Spleen (tissue), 7 donors: ENCODE data around the gene RIC8B.

ENCODE experiments used
- POLR2A ChIP-seq, 3 donors: fragments of 450-650 bp; IDR thresholded peaks; one replicate each; pipeline ENCODE4 v1.5.1; 2017; ENCODE audit warnings: antibody characterized with exemption in 3 of 3, mild to moderate bottlenecking in 1 of 3
- TF ChIP-seq, protein P1 (sequence below), 11 experiments: fragments of 200-600 bp in 7 of 11; fragments of 450-650 bp in 4 of 11; sonication (generic) in 4 of 11; IDR thresholded peaks in 8 of 11; conservative IDR thresholded peaks in 3 of 11; 1 replicate in 7 of 11; 2 replicates in 4 of 11; pipeline versions ENCODE4 v1.4.0 to v1.8.0; 2016 to 2021; ENCODE audit warnings: antibody characterized with exemption in 11 of 11, inconsistent platforms in 4 of 11, mild to moderate bottlenecking in 1 of 11
- donor health status: DM: no; HTN: no; CAD: no; lungs with moderate emphysema.
- donor health status: DM: no; HTN: no; CAD: no.
- donor health status: DM: no; HTN: no; CAD: no.

DNA sequence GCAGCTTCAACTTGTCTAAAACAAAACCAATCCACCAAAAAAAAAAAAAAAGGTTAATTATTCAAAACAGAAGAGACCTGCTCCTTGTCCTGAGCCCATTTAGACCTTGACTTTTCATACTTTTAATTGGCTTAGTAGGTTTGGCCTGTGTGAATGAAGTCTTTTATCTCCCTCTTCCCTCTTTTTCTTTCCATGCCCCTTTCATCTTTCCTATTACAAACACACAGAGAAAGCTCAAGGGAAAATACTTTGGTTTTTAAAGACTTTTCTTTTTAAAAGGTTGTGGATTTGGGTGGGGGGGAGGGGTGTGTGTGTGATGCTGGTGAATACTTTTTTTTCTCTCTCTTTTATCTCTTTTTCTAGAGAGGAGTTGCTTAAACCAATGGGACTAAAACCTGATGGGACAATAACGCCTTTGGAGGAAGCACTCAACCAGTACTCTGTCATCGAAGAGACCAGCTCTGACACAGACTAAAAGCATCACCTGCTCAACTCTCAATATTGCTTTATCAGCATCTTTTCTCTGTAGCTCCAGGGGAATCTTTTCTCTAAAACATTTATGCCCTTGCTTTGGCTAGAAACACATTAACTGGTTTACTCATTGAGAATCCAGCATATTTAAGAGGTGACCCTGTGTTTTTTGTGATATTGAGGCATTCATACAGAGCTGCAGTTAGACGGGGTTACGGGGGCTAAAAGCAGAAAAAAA, 111.2 kb downstream of the RIC8B start:
- TF ChIP-seq POLR2A (IDR thresholded peaks at IDR 0.05), result no peak
- TF ChIP-seq, protein P1, sequence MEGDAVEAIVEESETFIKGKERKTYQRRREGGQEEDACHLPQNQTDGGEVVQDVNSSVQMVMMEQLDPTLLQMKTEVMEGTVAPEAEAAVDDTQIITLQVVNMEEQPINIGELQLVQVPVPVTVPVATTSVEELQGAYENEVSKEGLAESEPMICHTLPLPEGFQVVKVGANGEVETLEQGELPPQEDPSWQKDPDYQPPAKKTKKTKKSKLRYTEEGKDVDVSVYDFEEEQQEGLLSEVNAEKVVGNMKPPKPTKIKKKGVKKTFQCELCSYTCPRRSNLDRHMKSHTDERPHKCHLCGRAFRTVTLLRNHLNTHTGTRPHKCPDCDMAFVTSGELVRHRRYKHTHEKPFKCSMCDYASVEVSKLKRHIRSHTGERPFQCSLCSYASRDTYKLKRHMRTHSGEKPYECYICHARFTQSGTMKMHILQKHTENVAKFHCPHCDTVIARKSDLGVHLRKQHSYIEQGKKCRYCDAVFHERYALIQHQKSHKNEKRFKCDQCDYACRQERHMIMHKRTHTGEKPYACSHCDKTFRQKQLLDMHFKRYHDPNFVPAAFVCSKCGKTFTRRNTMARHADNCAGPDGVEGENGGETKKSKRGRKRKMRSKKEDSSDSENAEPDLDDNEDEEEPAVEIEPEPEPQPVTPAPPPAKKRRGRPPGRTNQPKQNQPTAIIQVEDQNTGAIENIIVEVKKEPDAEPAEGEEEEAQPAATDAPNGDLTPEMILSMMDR (IDR thresholded peaks at IDR 0.05 in 8 of 11, conservative IDR thresholded peaks at IDR 0.05 in 3 of 11), result no peak
